ENCODE measurements around the gene TCP11L1.

DNA sequence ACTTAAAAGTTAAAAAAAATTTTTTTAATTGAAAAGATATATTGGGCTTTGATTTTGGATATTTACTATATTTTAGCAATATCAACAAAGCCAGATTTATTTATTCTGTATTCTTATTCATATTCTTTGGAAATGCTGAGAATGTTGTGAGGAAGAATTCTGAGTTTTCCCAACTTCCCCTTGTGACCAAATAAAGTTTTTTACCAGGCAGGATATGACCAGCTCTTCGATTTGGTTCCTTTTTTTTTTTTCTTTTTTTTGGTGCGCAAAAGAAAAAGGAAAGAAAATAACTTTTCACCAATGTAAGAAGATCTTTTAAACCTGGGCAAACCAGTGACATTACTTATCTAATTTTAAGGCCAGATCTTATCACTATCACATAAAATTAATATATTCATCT lies 12.9 kb downstream of the TCP11L1 start:
- TF ChIP-seq, protein P1, sequence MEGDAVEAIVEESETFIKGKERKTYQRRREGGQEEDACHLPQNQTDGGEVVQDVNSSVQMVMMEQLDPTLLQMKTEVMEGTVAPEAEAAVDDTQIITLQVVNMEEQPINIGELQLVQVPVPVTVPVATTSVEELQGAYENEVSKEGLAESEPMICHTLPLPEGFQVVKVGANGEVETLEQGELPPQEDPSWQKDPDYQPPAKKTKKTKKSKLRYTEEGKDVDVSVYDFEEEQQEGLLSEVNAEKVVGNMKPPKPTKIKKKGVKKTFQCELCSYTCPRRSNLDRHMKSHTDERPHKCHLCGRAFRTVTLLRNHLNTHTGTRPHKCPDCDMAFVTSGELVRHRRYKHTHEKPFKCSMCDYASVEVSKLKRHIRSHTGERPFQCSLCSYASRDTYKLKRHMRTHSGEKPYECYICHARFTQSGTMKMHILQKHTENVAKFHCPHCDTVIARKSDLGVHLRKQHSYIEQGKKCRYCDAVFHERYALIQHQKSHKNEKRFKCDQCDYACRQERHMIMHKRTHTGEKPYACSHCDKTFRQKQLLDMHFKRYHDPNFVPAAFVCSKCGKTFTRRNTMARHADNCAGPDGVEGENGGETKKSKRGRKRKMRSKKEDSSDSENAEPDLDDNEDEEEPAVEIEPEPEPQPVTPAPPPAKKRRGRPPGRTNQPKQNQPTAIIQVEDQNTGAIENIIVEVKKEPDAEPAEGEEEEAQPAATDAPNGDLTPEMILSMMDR (IDR thresholded peaks at IDR 0.05 in 4 of 5, conservative IDR thresholded peaks at IDR 0.05 in 1 of 5) = no peak
- TF ChIP-seq POLR2A (IDR thresholded peaks at IDR 0.05) = no peak
